Endothelial cell of umbilical vein (primary cell): Measurements from ENCODE around the gene HBS1L. TPM values are rescaled to one million over a fixed set of nuclear protein-coding genes. Genes with fewer than 3 reads are reported as not detected.

Source experiments
- BruUV-seq: library from RNA; stranded (reverse); fragments of 400-500 nt; replicated peaks from 2 replicates; lab custom pipeline; 2021; lab: Mats Ljungman, UMichigan
- CTCF ChIA-PET: fragments of 300-600, 350-600 bp; sonication (Branson Sonifier 250); formaldehyde crosslinking; loops from one replicate; lab custom pipeline; 2021; ENCODE audit warnings: antibody characterized with exemption, inconsistent platforms; lab: Charles Lee
- POLR2A ChIA-PET: fragments of 300-600, 350-600 bp; sonication (Branson Sonifier 250); formaldehyde crosslinking; loops from one replicate; lab custom pipeline; 2021; ENCODE audit warnings: antibody characterized with exemption, inconsistent platforms; lab: Charles Lee
- DNase-seq: peaks from one replicate; pipeline ENCODE4 v3.0.0-alpha.2; 2011; ENCODE audit warnings: low read depth, low spot score
- FAIRE-seq: peaks from 2 replicates; lab custom pipeline; 2011; peaks lifted over from hg19 to GRCh38; lab: Jason Lieb, UNC
- H2AFZ ChIP-seq: 2 replicates; pipeline ENCODE4 v1.6.0; 2012; ENCODE audit warnings: low read depth, low read length, control low read depth, inconsistent platforms
- H3K27ac ChIP-seq: 2 replicates; pipeline ENCODE4 v1.5.1; 2011; ENCODE audit warnings: low read depth, mild to moderate bottlenecking, control low read depth, low read length, moderate library complexity; ENCODE audit not compliant: insufficient read depth
- H3K27me3 ChIP-seq, 2 experiments: 2 replicates each; pipeline versions ENCODE4 v1.6.0 to v1.6.1; 2011; ENCODE audit warnings: low read length in 2 of 2, mixed read lengths in 1 of 2; ENCODE audit not compliant: control insufficient read depth in 2 of 2, insufficient read depth in 2 of 2
- H3K36me3 ChIP-seq, 2 experiments: 2 replicates in 1 of 2; 3 replicates in 1 of 2; pipeline ENCODE4 v1.5.1; 2011; ENCODE audit warnings: low read length in 2 of 2, mild to moderate bottlenecking in 1 of 2, moderate library complexity in 1 of 2; ENCODE audit not compliant: control insufficient read depth in 2 of 2, insufficient read depth in 2 of 2; ENCODE audit errors: extremely low read depth in 1 of 2
- H3K4me1 ChIP-seq: 3 replicates; pipeline ENCODE4 v1.5.1; 2011; ENCODE audit warnings: mild to moderate bottlenecking, low read length; ENCODE audit not compliant: control insufficient read depth, insufficient read depth; ENCODE audit errors: extremely low read depth
- H3K4me2 ChIP-seq: 2 replicates; pipeline ENCODE4 v1.6.1; 2011; ENCODE audit warnings: low read length, control low read depth, mixed read lengths; ENCODE audit not compliant: insufficient read depth
- H3K4me3 ChIP-seq, 3 experiments: fragments of 200-600 bp in 1 of 3; sonication (generic), shearing (Covaris generic) in 1 of 3; replicated peaks in 1 of 3; 2 replicates each; pipeline ENCODE4 v1.5.1; 2011 to 2016; ENCODE audit warnings: control low read depth in 3 of 3, low read length in 3 of 3, mild to moderate bottlenecking in 2 of 3, inconsistent platforms in 1 of 3, low read depth in 1 of 3, moderate library complexity in 1 of 3; ENCODE audit not compliant: insufficient read depth in 1 of 3
- H3K79me2 ChIP-seq: 2 replicates; pipeline ENCODE4 v1.6.0; 2012; ENCODE audit warnings: low read length, inconsistent platforms; ENCODE audit not compliant: control insufficient read depth, insufficient read depth
- H3K9ac ChIP-seq: replicated peaks from 2 replicates; pipeline ENCODE3; 2011; ENCODE audit warnings: low read length, control low read depth; ENCODE audit not compliant: insufficient read depth; ENCODE audit errors: extremely low read depth
- H3K9me1 ChIP-seq: replicated peaks from 3 replicates; pipeline ENCODE4 v1.6.0; 2011; ENCODE audit warnings: mild to moderate bottlenecking, low read length; ENCODE audit not compliant: control insufficient read depth, insufficient read depth; ENCODE audit errors: extremely low read depth
- H3K9me3 ChIP-seq: replicated peaks from 2 replicates; pipeline ENCODE4 v1.5.1; 2012; ENCODE audit warnings: low read length, inconsistent platforms; ENCODE audit not compliant: control insufficient read depth, insufficient read depth
- H4K20me1 ChIP-seq: replicated peaks from 2 replicates; pipeline ENCODE3; 2011; ENCODE audit warnings: mild to moderate bottlenecking, low read length; ENCODE audit not compliant: control insufficient read depth, insufficient read depth; ENCODE audit errors: extremely low read depth
- CTCF ChIP-seq, 2 donors: IDR thresholded peaks; 1 replicate in 1 of 2; 2 replicates in 1 of 2; pipeline ENCODE4 v1.5.1; 2011; ENCODE audit warnings: low read length in 2 of 2, mild to moderate bottlenecking in 2 of 2, moderate library complexity in 2 of 2, control low read depth in 1 of 2, inconsistent platforms in 1 of 2, low read depth in 1 of 2; ENCODE audit not compliant: insufficient read depth in 1 of 2; ENCODE audit errors: extremely low read depth in 1 of 2
- EZH2 ChIP-seq: IDR thresholded peaks from 2 replicates; pipeline ENCODE4 v1.6.1; 2012; ENCODE audit warnings: borderline replicate concordance, low read depth, mild to moderate bottlenecking, moderate library complexity, low read length, inconsistent platforms; ENCODE audit not compliant: severe bottlenecking
- FOS ChIP-seq: IDR thresholded peaks from 2 replicates; pipeline ENCODE4 v1.6.1; 2011; ENCODE audit warnings: mild to moderate bottlenecking, low read length, moderate library complexity, borderline replicate concordance; ENCODE audit not compliant: insufficient read depth
- GATA2 ChIP-seq: IDR thresholded peaks from 2 replicates; pipeline ENCODE4 v1.7.0; 2011; ENCODE audit warnings: low read depth, mild to moderate bottlenecking, moderate library complexity, mixed read lengths, low read length; ENCODE audit not compliant: insufficient read length, insufficient read depth
- JUN ChIP-seq: IDR thresholded peaks from 2 replicates; pipeline ENCODE4 v1.6.1; 2011; ENCODE audit warnings: borderline replicate concordance, low read depth; ENCODE audit not compliant: insufficient read length, insufficient read depth
- MAX ChIP-seq: IDR thresholded peaks from 2 replicates; pipeline ENCODE4 v1.6.1; 2011; ENCODE audit not compliant: insufficient read depth, insufficient read length
- MYC ChIP-seq: IDR thresholded peaks from one replicate; pipeline ENCODE4 v1.6.1; 2011; ENCODE audit warnings: mild to moderate bottlenecking, low read depth, low read length
- POLR2A ChIP-seq: IDR thresholded peaks from 2 replicates; pipeline ENCODE4 v1.6.1; 2012; ENCODE audit warnings: low read depth, mild to moderate bottlenecking, control low read depth, low read length
- POLR2AphosphoS5 ChIP-seq: IDR thresholded peaks from 2 replicates; pipeline ENCODE4 v1.6.1; 2012; ENCODE audit warnings: low read depth, mild to moderate bottlenecking, control low read depth, low read length, moderate library complexity; ENCODE audit not compliant: insufficient read depth
- dilution Hi-C: fragments of 300-500 bp; cut with MboI; formaldehyde crosslinking; loops from one replicate; pipeline ENCODE4 v1.15.0; 2019; ENCODE audit warnings: low sequenced_read_pairs; ENCODE audit not compliant: extremely low pct_ligation_motif_present
- intact Hi-C: fragments of 100-400 bp; cut with micrococcal nuclease; formaldehyde crosslinking; loops from one replicate; pipeline ENCODE4 v1.10.0; 2022
- polyA plus RNA-seq, 4 experiments: library from polyadenylated mRNA; depleted of rRNA in 3 of 4; stranded (reverse) in 3 of 4; unstranded in 1 of 4; fragments of >200 nt; gene quantifications; 2 replicates each; pipeline versions ENCODE4 v1.2.1 to v1.2.3, GENCODE V29; 2011 to 2012; ENCODE audit warnings: missing spikeins in 1 of 4
- total RNA-seq: library from RNA; stranded (reverse); gene quantifications from 2 replicates; pipeline ENCODE4 v1.2.3, GENCODE V29; 2021

HBS1L gene
- total and polyA plus RNA-seq, 2 donors (not counting 3 experiments of a cell fraction or from before 2014, with no cell fraction given): 23.7 to 74.6 TPM

- H3K27me3 ChIP-seq: no peaks in the 10 kb centered on the region
- no peaks in the 10 kb centered on the region for H3K9me1 ChIP-seq
- H3K9me3 ChIP-seq: no peaks in the 10 kb centered on the region
- H3K36me3 ChIP-seq: no peaks in the 10 kb centered on the region
- H2AFZ ChIP-seq: no peak overlapping the region
- TF ChIP-seq GATA2 (no peak), MYC (no peak), FOS (no peak), MAX (no peak), POLR2AphosphoS5 (no peak), EZH2 (no peak), JUN (no peak), POLR2A (no peak), CTCF (IDR thresholded peaks at IDR 0.05; ENCODE audit: extremely low read depth in 1 of 2, insufficient read depth in 1 of 2, low read depth in 1 of 2, low read length in 2 of 2) (no peak)
- dilution Hi-C loops (no loop called here), intact Hi-C loops (no loop called here)
- H3K9ac ChIP-seq: no peak overlapping the region
- no peaks in the 10 kb centered on the region for H3K79me2 ChIP-seq
- ChIA-PET POLR2A (no interaction called here), CTCF (interaction anchor here (0.6 to 1.6 kb wide), 3 partner anchors 9 to 822 kb away, joined by 3 to 11 read pairs (median 4); no protein-coding TSS in a partner anchor)
- H3K4me1 ChIP-seq: no peaks in the 10 kb centered on the region
- FAIRE-seq (no peak), DNase-seq (no peak)
- no TSS peak for BruUV-seq
- no peak overlapping the region for H3K27ac ChIP-seq
- H4K20me1 ChIP-seq: no peaks in the 10 kb centered on the region
- no peak overlapping the region for H3K4me3 ChIP-seq
- no peak overlapping the region for H3K4me2 ChIP-seq
Measured at GRCh38 chr6:134932098-134932497, 122.5 kb downstream of the HBS1L start.
